ENCODE data around the gene LARP4B.

DNA sequence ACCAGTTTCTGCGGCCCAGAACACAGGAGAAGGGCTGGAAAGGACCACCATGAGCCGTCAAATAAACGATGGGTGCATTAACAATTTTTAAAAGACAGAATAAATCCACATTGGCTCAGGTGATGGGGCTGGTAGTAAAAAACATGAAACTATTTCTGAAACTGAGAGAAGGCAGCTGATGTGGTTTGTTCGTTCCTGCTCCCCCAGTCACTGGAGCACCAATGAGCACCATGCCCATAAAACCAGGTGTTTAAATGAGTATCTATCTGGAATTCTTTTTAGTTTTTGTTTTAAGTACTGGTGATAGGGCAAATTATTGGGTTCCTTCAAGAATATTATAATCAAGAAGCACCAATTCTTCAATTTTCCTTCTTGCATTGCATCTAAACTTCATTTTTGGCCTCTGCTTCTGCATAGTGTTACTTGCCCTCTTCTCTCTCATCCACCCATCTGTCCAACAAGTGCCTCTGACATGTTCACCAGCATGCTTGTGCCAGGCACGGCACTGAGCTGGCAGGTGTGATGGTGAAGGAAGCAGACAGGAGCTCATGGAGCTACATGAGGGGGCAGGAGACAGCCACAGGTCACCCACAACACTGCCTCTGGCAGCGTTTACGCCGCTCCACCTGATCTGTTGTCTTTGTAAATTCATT is 65.5 kb downstream of the LARP4B start:
- TF ChIP-seq TAF1 (conservative IDR thresholded peaks at IDR 0.05) (no peak), CTCF (IDR thresholded peaks at IDR 0.05; ENCODE audit: low read depth, low read length, missing input control) (no peak), RAD21 (IDR thresholded peaks at IDR 0.05) (no peak), JUND (IDR thresholded peaks at IDR 0.05) (no peak)
- TF ChIP-seq, protein P1, sequence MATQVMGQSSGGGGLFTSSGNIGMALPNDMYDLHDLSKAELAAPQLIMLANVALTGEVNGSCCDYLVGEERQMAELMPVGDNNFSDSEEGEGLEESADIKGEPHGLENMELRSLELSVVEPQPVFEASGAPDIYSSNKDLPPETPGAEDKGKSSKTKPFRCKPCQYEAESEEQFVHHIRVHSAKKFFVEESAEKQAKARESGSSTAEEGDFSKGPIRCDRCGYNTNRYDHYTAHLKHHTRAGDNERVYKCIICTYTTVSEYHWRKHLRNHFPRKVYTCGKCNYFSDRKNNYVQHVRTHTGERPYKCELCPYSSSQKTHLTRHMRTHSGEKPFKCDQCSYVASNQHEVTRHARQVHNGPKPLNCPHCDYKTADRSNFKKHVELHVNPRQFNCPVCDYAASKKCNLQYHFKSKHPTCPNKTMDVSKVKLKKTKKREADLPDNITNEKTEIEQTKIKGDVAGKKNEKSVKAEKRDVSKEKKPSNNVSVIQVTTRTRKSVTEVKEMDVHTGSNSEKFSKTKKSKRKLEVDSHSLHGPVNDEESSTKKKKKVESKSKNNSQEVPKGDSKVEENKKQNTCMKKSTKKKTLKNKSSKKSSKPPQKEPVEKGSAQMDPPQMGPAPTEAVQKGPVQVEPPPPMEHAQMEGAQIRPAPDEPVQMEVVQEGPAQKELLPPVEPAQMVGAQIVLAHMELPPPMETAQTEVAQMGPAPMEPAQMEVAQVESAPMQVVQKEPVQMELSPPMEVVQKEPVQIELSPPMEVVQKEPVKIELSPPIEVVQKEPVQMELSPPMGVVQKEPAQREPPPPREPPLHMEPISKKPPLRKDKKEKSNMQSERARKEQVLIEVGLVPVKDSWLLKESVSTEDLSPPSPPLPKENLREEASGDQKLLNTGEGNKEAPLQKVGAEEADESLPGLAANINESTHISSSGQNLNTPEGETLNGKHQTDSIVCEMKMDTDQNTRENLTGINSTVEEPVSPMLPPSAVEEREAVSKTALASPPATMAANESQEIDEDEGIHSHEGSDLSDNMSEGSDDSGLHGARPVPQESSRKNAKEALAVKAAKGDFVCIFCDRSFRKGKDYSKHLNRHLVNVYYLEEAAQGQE (IDR thresholded peaks at IDR 0.05), result no peak
- TF ChIP-seq, protein P2, sequence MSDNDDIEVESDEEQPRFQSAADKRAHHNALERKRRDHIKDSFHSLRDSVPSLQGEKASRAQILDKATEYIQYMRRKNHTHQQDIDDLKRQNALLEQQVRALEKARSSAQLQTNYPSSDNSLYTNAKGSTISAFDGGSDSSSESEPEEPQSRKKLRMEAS (IDR thresholded peaks at IDR 0.05), result no peak
